Stimulated activated CD8-positive, alpha-beta memory T cell treated with anti-CD3 and anti-CD28 coated beads, Interleukin-12 subunit alpha, Interleukin-12 subunit beta, amount 100 ng/mL, for 24 hours (primary cell): Measurements from ENCODE around the gene TRPM3.

Experiments
- DNase-seq: peaks from one replicate; pipeline ENCODE4 v3.0.0-alpha.2; 2020; ENCODE audit errors: extremely low read depth

TRPM3 gene

GRCh38 chr9:71121275-71122021, at the start of gene TRPM3:
Gene TRPM3, minus strand, starts transcription at chr9:71121621. Its CDS starts 267 bp downstream, at chr9:71121354.
- DNase-seq: no peak

- DNase-seq: no peak
These were observed 47.0 kb upstream of the TRPM3 start for GRCh38 chr9:71168418-71168817.

GRCh38 chr9:71162126-71162525, 40.7 kb upstream of the TRPM3 start:
- DNase-seq: no peak

- DNase-seq: no peak
These were observed 36.3 kb upstream of the TRPM3 start for GRCh38 chr9:71157731-71158130.

GRCh38 chr9:71147368-71147767, 25.9 kb upstream of the TRPM3 start:
- DNase-seq: no peak

- DNase-seq: no peak
These were observed 25.1 kb upstream of the TRPM3 start for GRCh38 chr9:71146511-71146910.

- no peak for DNase-seq
These were observed 23.8 kb upstream of the TRPM3 start for GRCh38 chr9:71145179-71145578.

GRCh38 chr9:71144495-71144894, 23.1 kb upstream of the TRPM3 start:
- no peak for DNase-seq

- DNase-seq: no peak
These were observed 15.3 kb upstream of the TRPM3 start for GRCh38 chr9:71136696-71137095.

GRCh38 chr9:71131145-71131544, 9.7 kb upstream of the TRPM3 start:
- no peak for DNase-seq

- DNase-seq: no peak
These were observed 9.1 kb upstream of the TRPM3 start for GRCh38 chr9:71130521-71130920.

GRCh38 chr9:71128796-71129195, 7.4 kb upstream of the TRPM3 start:
- DNase-seq: no peak

GRCh38 chr9:71127301-71127700, 5.9 kb upstream of the TRPM3 start:
- no peak for DNase-seq

- no peak for DNase-seq
These were observed 1.0 kb upstream of the TRPM3 start for GRCh38 chr9:71122421-71122820.

- no peak for DNase-seq
These were observed 528 bp upstream of the TRPM3 start for GRCh38 chr9:71122022-71122275.

GRCh38 chr9:71120501-71121247, 747 bp downstream of the TRPM3 start:
- DNase-seq: no peak

GRCh38 chr9:71119746-71120145, 1.7 kb downstream of the TRPM3 start:
- no peak for DNase-seq

- DNase-seq: no peak
These were observed 3.1 kb downstream of the TRPM3 start for GRCh38 chr9:71118324-71118723.

GRCh38 chr9:71115448-71115975, 5.9 kb downstream of the TRPM3 start:
- DNase-seq: no peak

- DNase-seq: no peak
These were observed 8.6 kb downstream of the TRPM3 start for GRCh38 chr9:71112866-71113265.

GRCh38 chr9:71108937-71109336, 12.5 kb downstream of the TRPM3 start:
- no peak for DNase-seq

GRCh38 chr9:71106992-71107391, 14.4 kb downstream of the TRPM3 start:
- DNase-seq: no peak

GRCh38 chr9:71105192-71105591, 16.2 kb downstream of the TRPM3 start:
- no peak for DNase-seq
